H1 (cell line): ENCODE data around the gene INKA2. TPM values are rescaled to one million over a fixed set of nuclear protein-coding genes. Genes with fewer than 3 reads are reported as not detected.

ENCODE experiments used
- CTCF ChIA-PET: fragments of 300-600 bp; sonication (Branson Sonifier 250); formaldehyde crosslinking; loops from one replicate; lab custom pipeline; 2021; ENCODE audit not compliant: partially characterized antibody; lab: Charles Lee
- POLR2A ChIA-PET: fragments of 300-600 bp; sonication (Branson Sonifier 250); formaldehyde crosslinking; loops from one replicate; lab custom pipeline; 2021; ENCODE audit warnings: inconsistent platforms; ENCODE audit not compliant: partially characterized antibody; lab: Charles Lee
- DNase-seq, 2 experiments: peaks; one replicate each; pipeline versions ENCODE4 v3.0.0 to v3.0.0-alpha.2; 2010 to 2022; ENCODE audit warnings: low spot score in 2 of 2, low read depth in 1 of 2, mixed read lengths in 1 of 2
- FAIRE-seq: peaks from 2 replicates; lab custom pipeline; 2011; peaks lifted over from hg19 to GRCh38; lab: Jason Lieb, UNC
- H2AFZ ChIP-seq: 2 replicates; pipeline ENCODE4 v1.8.1; 2012; ENCODE audit warnings: low read length, inconsistent platforms
- H2AK5ac ChIP-seq: 2 replicates; pipeline ENCODE4 v1.6.1; 2013; ENCODE audit warnings: low read depth, low read length
- H2BK120ac ChIP-seq: replicated peaks from 2 replicates; pipeline ENCODE3; 2013; ENCODE audit warnings: low read depth, low read length, inconsistent platforms
- H2BK12ac ChIP-seq: 2 replicates; pipeline ENCODE4 v1.6.1; 2013; ENCODE audit warnings: low read depth, low read length
- H2BK15ac ChIP-seq: 2 replicates; pipeline ENCODE4 v1.6.1; 2013; ENCODE audit warnings: low read length
- H2BK20ac ChIP-seq: 2 replicates; pipeline ENCODE4 v1.6.1; 2013; ENCODE audit warnings: low read length
- H2BK5ac ChIP-seq: 2 replicates; pipeline ENCODE4 v1.6.1; 2013; ENCODE audit warnings: low read depth, low read length
- H3K14ac ChIP-seq: 2 replicates; pipeline ENCODE4 v1.6.1; 2013; ENCODE audit warnings: inconsistent platforms; ENCODE audit not compliant: insufficient read length
- H3K18ac ChIP-seq: 2 replicates; pipeline ENCODE4 v1.6.1; 2013; ENCODE audit warnings: low read length; ENCODE audit errors: extremely low read depth
- H3K23ac ChIP-seq: 2 replicates; pipeline ENCODE4 v1.6.1; 2013; ENCODE audit warnings: inconsistent platforms; ENCODE audit not compliant: insufficient read length
- H3K23me2 ChIP-seq: 2 replicates; pipeline ENCODE4 v1.6.1; 2013; ENCODE audit warnings: low read depth, low read length
- H3K27ac ChIP-seq: 2 replicates; pipeline ENCODE4 v1.6.1; 2011; ENCODE audit warnings: low read depth, low read length, inconsistent platforms
- H3K27me3 ChIP-seq, 4 experiments: replicated peaks in 1 of 4; 1 replicate in 1 of 4; 2 replicates in 3 of 4; pipeline versions ENCODE4 v1.6.1 to v1.8.1; 2011 to 2013; ENCODE audit warnings: low read length in 3 of 4, mild to moderate bottlenecking in 3 of 4, inconsistent platforms in 2 of 4, mixed read lengths in 2 of 4, moderate library complexity in 1 of 4; ENCODE audit not compliant: control insufficient read depth in 3 of 4, insufficient read depth in 3 of 4; ENCODE audit errors: extremely low read depth in 1 of 4
- H3K36me3 ChIP-seq, 4 experiments: 2 replicates each; pipeline versions ENCODE4 v1.6.1 to v1.8.1; 2011 to 2013; ENCODE audit warnings: mild to moderate bottlenecking in 4 of 4, low read length in 3 of 4, moderate library complexity in 2 of 4, control low read depth in 1 of 4, inconsistent platforms in 1 of 4; ENCODE audit not compliant: insufficient read depth in 4 of 4, control insufficient read depth in 2 of 4
- H3K4ac ChIP-seq: replicated peaks from 2 replicates; pipeline ENCODE3; 2013; ENCODE audit warnings: low read length, low read depth, mixed read lengths, inconsistent platforms; ENCODE audit not compliant: insufficient read length
- H3K4me1 ChIP-seq, 4 experiments: replicated peaks in 1 of 4; 1 replicate in 1 of 4; 2 replicates in 3 of 4; pipeline versions ENCODE4 v1.6.1 to v1.8.1; 2011 to 2013; ENCODE audit warnings: low read length in 3 of 4, inconsistent platforms in 2 of 4, mixed read lengths in 1 of 4; ENCODE audit not compliant: insufficient read depth in 4 of 4, control insufficient read depth in 3 of 4
- H3K4me2 ChIP-seq, 2 experiments: 2 replicates each; pipeline versions ENCODE4 v1.6.1 to v1.8.1; 2011 to 2013; ENCODE audit warnings: low read depth in 2 of 2, low read length in 2 of 2, control low read depth in 1 of 2, inconsistent platforms in 1 of 2, mild to moderate bottlenecking in 1 of 2; ENCODE audit not compliant: insufficient read depth in 1 of 2
- H3K4me3 ChIP-seq, 4 experiments: fragments of 200-600, 300-600 bp in 1 of 4; sonication (generic), shearing (Covaris generic), sonication (Bioruptor Twin) in 1 of 4; 2 replicates each; pipeline versions ENCODE4 v1.5.1 to v1.8.1; 2011 to 2016; ENCODE audit warnings: low read length in 4 of 4, low read depth in 3 of 4, control low read depth in 2 of 4, inconsistent platforms in 2 of 4, mild to moderate bottlenecking in 2 of 4, mixed read lengths in 1 of 4, moderate library complexity in 1 of 4; ENCODE audit not compliant: insufficient read depth in 2 of 4; ENCODE audit errors: extremely low read depth in 1 of 4
- H3K56ac ChIP-seq: replicated peaks from 2 replicates; pipeline ENCODE3; 2013; ENCODE audit warnings: low read depth, mild to moderate bottlenecking, mixed read lengths, low read length, inconsistent platforms; ENCODE audit not compliant: insufficient read length
- H3K79me1 ChIP-seq: 2 replicates; pipeline ENCODE4 v1.6.1; 2013; ENCODE audit warnings: low read depth, low read length, control low read depth
- H3K79me2 ChIP-seq, 2 experiments: 2 replicates each; pipeline versions ENCODE4 v1.6.1 to v1.8.1; 2012 to 2013; ENCODE audit warnings: low read length in 2 of 2, mild to moderate bottlenecking in 2 of 2, inconsistent platforms in 1 of 2; ENCODE audit not compliant: insufficient read depth in 2 of 2, control insufficient read depth in 1 of 2
- H3K9ac ChIP-seq, 4 experiments: replicated peaks in 1 of 4; 1 replicate in 1 of 4; 2 replicates in 3 of 4; pipeline versions ENCODE4 v1.6.1 to v1.8.1; 2011 to 2013; ENCODE audit warnings: low read depth in 3 of 4, low read length in 3 of 4, control low read depth in 2 of 4, mild to moderate bottlenecking in 2 of 4, moderate library complexity in 2 of 4, inconsistent platforms in 1 of 4; ENCODE audit errors: extremely low read depth in 1 of 4
- H3K9me3 ChIP-seq, 2 experiments: 2 replicates each; pipeline versions ENCODE4 v1.6.1 to v1.8.1; 2012 to 2013; ENCODE audit warnings: mild to moderate bottlenecking in 2 of 2, moderate library complexity in 2 of 2, control low read depth in 1 of 2, inconsistent platforms in 1 of 2, low read depth in 1 of 2, low read length in 1 of 2, mixed read lengths in 1 of 2; ENCODE audit not compliant: insufficient read depth in 2 of 2
- H4K20me1 ChIP-seq, 2 experiments: replicated peaks in 1 of 2; 2 replicates each; pipeline versions ENCODE3 to v1.8.1; 2011 to 2013; ENCODE audit warnings: inconsistent platforms in 2 of 2, low read length in 2 of 2, mild to moderate bottlenecking in 1 of 2; ENCODE audit not compliant: insufficient read depth in 2 of 2, control insufficient read depth in 1 of 2
- H4K5ac ChIP-seq: 2 replicates; pipeline ENCODE4 v1.6.1; 2013; ENCODE audit warnings: low read length, low read depth, mixed read lengths, inconsistent platforms; ENCODE audit not compliant: insufficient read length
- H4K8ac ChIP-seq: 2 replicates; pipeline ENCODE4 v1.8.0; 2013; ENCODE audit warnings: mild to moderate bottlenecking, moderate library complexity, low read length, inconsistent platforms; ENCODE audit not compliant: insufficient read depth; ENCODE audit errors: extremely low read depth
- H4K91ac ChIP-seq: replicated peaks from 2 replicates; pipeline ENCODE3; 2013; ENCODE audit warnings: low read length, mixed read lengths, inconsistent platforms; ENCODE audit not compliant: insufficient read length
- BCL11A ChIP-seq, 2 experiments: IDR thresholded peaks; one replicate each; pipeline ENCODE4 v1.6.1; 2011; ENCODE audit warnings: low read depth in 2 of 2, low read length in 2 of 2, mild to moderate bottlenecking in 2 of 2
- BRCA1 ChIP-seq: IDR thresholded peaks from 2 replicates; pipeline ENCODE4 v1.6.1; 2012; ENCODE audit warnings: low read depth, low read length, improper control_type of control experiment
- CREB1 ChIP-seq: IDR thresholded peaks from 2 replicates; pipeline ENCODE4 v1.6.1; 2012; ENCODE audit warnings: inconsistent platforms
- FOSL1 ChIP-seq: IDR thresholded peaks from 2 replicates; pipeline ENCODE4 v1.6.1; 2011; ENCODE audit warnings: mild to moderate bottlenecking, low read depth, low read length, moderate library complexity; ENCODE audit not compliant: insufficient read depth
- MAX ChIP-seq: IDR thresholded peaks from 2 replicates; pipeline ENCODE4 v1.6.1; 2012; ENCODE audit warnings: inconsistent platforms
- NRF1 ChIP-seq: IDR thresholded peaks from 2 replicates; pipeline ENCODE4 v1.6.1; 2011; ENCODE audit warnings: mild to moderate bottlenecking, low read depth, low read length, improper control_type of control experiment
- RBBP5 ChIP-seq: IDR thresholded peaks from 2 replicates; pipeline ENCODE4 v1.7.1; 2012; ENCODE audit warnings: low read depth, mild to moderate bottlenecking, inconsistent platforms, low read length, moderate library complexity, borderline replicate concordance
- RXRA ChIP-seq: IDR thresholded peaks from 2 replicates; pipeline ENCODE4 v1.6.1; 2011; ENCODE audit warnings: low read depth, mild to moderate bottlenecking, low read length, moderate library complexity; ENCODE audit not compliant: insufficient read depth
- SP1 ChIP-seq: IDR thresholded peaks from 2 replicates; pipeline ENCODE4 v1.6.1; 2011; ENCODE audit warnings: low read depth, low read length
- SP2 ChIP-seq: IDR thresholded peaks from 2 replicates; pipeline ENCODE4 v1.6.1; 2012; ENCODE audit warnings: mild to moderate bottlenecking, low read length, inconsistent platforms
- SUZ12 ChIP-seq: fragments of 200-600 bp; sonication (generic); IDR thresholded peaks from 2 replicates; pipeline ENCODE4 v1.6.1; 2012; ENCODE audit warnings: mild to moderate bottlenecking, inconsistent platforms, low read length, moderate library complexity, mixed read lengths
- TAF7 ChIP-seq: optimal IDR thresholded peaks from 2 replicates; pipeline ENCODE3; 2011; ENCODE audit warnings: low read depth, mild to moderate bottlenecking, inconsistent platforms, low read length, moderate library complexity, borderline replicate concordance
- TBP ChIP-seq: IDR thresholded peaks from 2 replicates; pipeline ENCODE4 v1.6.1; 2011; ENCODE audit warnings: low read depth, low read length, improper control_type of control experiment
- WGBS, 2 experiments: shearing (Covaris generic) in 1 of 2; methylation state at CpG; one replicate each; pipeline versions ENCODE4 v1.1.6 to v1.1.7; 2013 to 2015; ENCODE audit warnings: low lambda C conversion rate in 2 of 2, mixed read lengths in 2 of 2, inconsistent platforms in 1 of 2, low coverage in 1 of 2, missing lambda C conversion rate in 1 of 2; ENCODE audit not compliant: insufficient replicate concordance in 2 of 2, insufficient coverage in 1 of 2, insufficient read length in 1 of 2; ENCODE audit errors: extremely low coverage in 1 of 2, missing lambda C conversion rate in 1 of 2; 5-methylcytosine and 5-hydroxymethylcytosine counted together
- polyA plus RNA-seq, 7 experiments: library from polyadenylated mRNA; depleted of rRNA in 3 of 7; stranded (reverse) in 5 of 7; unstranded in 2 of 7; fragments of >200 nt in 5 of 7; fragments of 200-250 nt in 2 of 7; gene quantifications; 1 replicate in 5 of 7; 2 replicates in 1 of 7; 4 replicates in 1 of 7; pipeline versions ENCODE4 v1.2.1 to v1.2.3, GENCODE V29; 2011 to 2013; ENCODE audit warnings: missing spikeins in 2 of 7, mixed read lengths in 2 of 7
- total RNA-seq: library from RNA; stranded (reverse); fragmentation: NEBNext Ultra II Directional; extraction: Animal tissue kit (Norgen Biotek cat#: 25700); gene quantifications from 2 replicates; pipeline ENCODE4 v1.2.1, GENCODE V29; 2021

The INKA2 gene
- total and polyA plus RNA-seq, 2 of the 8 experiments (the other 6 are each of a cell fraction or from before 2014, with no cell fraction given) = 4.2 to 11.5 TPM

- CTCF ChIA-PET = interaction anchor here (1.1 to 2.6 kb wide), 5 partner anchors 10 to 222 kb away, joined by 3 to 10 read pairs (median 6); no protein-coding TSS in a partner anchor
- Histone ChIP-seq H3K4me2 (no peak overlapping the region), H2AK5ac (no peak overlapping the region), H3K27ac (no peak overlapping the region)
- TF ChIP-seq SP2 (no peak), TAF7 (no peak), MAX (no peak), RBBP5 (no peak), CREB1 (no peak), BCL11A (IDR thresholded peaks at IDR 0.05; ENCODE audit: low read depth in 2 of 2, low read length in 2 of 2) (no peak), BRCA1 (no peak), TBP (no peak), NRF1 (no peak), SP1 (no peak), FOSL1 (no peak), RXRA (no peak), SUZ12 (no peak)
- TF ChIP-seq, all 59 proteins: peak for 0
- Histone ChIP-seq H3K79me1 (no peaks in the 10 kb centered on the region), H4K20me1 (no peaks in the 10 kb centered on the region), H3K14ac (no peak overlapping the region), H3K18ac (no peak overlapping the region), H2AFZ (no peak overlapping the region), H3K9ac (no peak overlapping the region), H3K4me1 (no peaks in the 10 kb centered on the region), H2BK15ac (no peak overlapping the region), H3K79me2 (no peaks in the 10 kb centered on the region), H3K4me3 (no peak overlapping the region), H4K8ac (no peak overlapping the region), H3K56ac (no peak overlapping the region), H3K9me3 (no peaks in the 10 kb centered on the region), H4K91ac (no peak overlapping the region), H3K4ac (no peak overlapping the region), H2BK12ac (no peak overlapping the region), H3K23me2 (no peaks in the 10 kb centered on the region), H2BK20ac (no peak overlapping the region), H2BK5ac (no peak overlapping the region), H3K36me3 (peaks cover 0 to 22% (median 12%) of the 10 kb centered on the region in 4 experiments; a peak in 6 of 8 replicates), H2BK120ac (no peak overlapping the region), H4K5ac (no peak overlapping the region), H3K27me3 (no peaks in the 10 kb centered on the region), H3K23ac (no peak overlapping the region)
- POLR2A ChIA-PET = interaction anchor here (1.6 kb wide), 1 partner anchor 52 kb away, joined by 5 read pairs; the partner anchor contains the start of gene DDX20
- no peak for DNase-seq
- FAIRE-seq = no peak
- WGBS, 2 experiments = 93% methylated on average over 2 of the region's 2 CpGs; no CpG with 5 or more reads in 1 of the 2 experiments
These were observed 35.0 kb downstream of the INKA2 start for GRCh38 chr1:111704240-111704639.
